MM.1S (cell line): ENCODE results near the gene TRPT1.

ENCODE experiments used
- EZH2 ChIP-seq: fragments of 300-600 bp; sonication (generic); optimal IDR thresholded peaks from 2 replicates; pipeline ENCODE3; 2017; ENCODE audit warnings: low read depth, mild to moderate bottlenecking, antibody characterized with exemption, low read length, mixed read lengths
- EZH2phosphoT487 ChIP-seq: fragments of 300-600 bp; sonication (generic); IDR thresholded peaks from 2 replicates; pipeline ENCODE4 v1.6.1; 2018; ENCODE audit warnings: antibody characterized with exemption, low read length
- TF ChIP-seq, protein P1 (sequence below): fragments of 300-600 bp; sonication (generic); IDR thresholded peaks from 2 replicates; pipeline ENCODE4 v1.5.1; 2016; ENCODE audit warnings: antibody characterized with exemption, low read length, mixed read lengths

- TF ChIP-seq, protein P1, sequence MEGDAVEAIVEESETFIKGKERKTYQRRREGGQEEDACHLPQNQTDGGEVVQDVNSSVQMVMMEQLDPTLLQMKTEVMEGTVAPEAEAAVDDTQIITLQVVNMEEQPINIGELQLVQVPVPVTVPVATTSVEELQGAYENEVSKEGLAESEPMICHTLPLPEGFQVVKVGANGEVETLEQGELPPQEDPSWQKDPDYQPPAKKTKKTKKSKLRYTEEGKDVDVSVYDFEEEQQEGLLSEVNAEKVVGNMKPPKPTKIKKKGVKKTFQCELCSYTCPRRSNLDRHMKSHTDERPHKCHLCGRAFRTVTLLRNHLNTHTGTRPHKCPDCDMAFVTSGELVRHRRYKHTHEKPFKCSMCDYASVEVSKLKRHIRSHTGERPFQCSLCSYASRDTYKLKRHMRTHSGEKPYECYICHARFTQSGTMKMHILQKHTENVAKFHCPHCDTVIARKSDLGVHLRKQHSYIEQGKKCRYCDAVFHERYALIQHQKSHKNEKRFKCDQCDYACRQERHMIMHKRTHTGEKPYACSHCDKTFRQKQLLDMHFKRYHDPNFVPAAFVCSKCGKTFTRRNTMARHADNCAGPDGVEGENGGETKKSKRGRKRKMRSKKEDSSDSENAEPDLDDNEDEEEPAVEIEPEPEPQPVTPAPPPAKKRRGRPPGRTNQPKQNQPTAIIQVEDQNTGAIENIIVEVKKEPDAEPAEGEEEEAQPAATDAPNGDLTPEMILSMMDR, result no peak
- no peak for TF ChIP-seq EZH2phosphoT487
- TF ChIP-seq EZH2, result no peak
Observed at GRCh38 chr11:64219755-64220154, 6.2 kb downstream of the TRPT1 start.
